T-helper 2 cell treated with Interferon-gamma antibody and Interleukin-4, amounts not matched to agents 5 μg/mL and 100 μg/mL, for 36 hours (primary cell): ENCODE measurements around the gene COL4A2.

ENCODE experiments used
- DNase-seq: peaks from one replicate; pipeline ENCODE4 v3.0.0; 2021; ENCODE audit warnings: low spot score
- H3K27ac Mint-ChIP-seq: one replicate; pipeline ENCODE4 v1.8.0; 2021; ENCODE audit warnings: mild to moderate bottlenecking, mixed read lengths
- H3K27me3 Mint-ChIP-seq: one replicate; pipeline ENCODE4 v1.8.0; 2021; ENCODE audit warnings: low read depth, mixed read lengths
- H3K36me3 Mint-ChIP-seq: one replicate; pipeline ENCODE4 v1.8.0; 2021; ENCODE audit warnings: low read depth, mixed read lengths
- H3K4me1 Mint-ChIP-seq: one replicate; pipeline ENCODE4 v1.8.0; 2021; ENCODE audit warnings: low read depth, mixed read lengths
- H3K4me3 Mint-ChIP-seq: one replicate; pipeline ENCODE4 v1.8.0; 2022; ENCODE audit warnings: mild to moderate bottlenecking, moderate library complexity, mixed read lengths
- H3K9me3 Mint-ChIP-seq: one replicate; pipeline ENCODE4 v1.8.0; 2021; ENCODE audit warnings: mixed read lengths

COL4A2 gene

DNA sequence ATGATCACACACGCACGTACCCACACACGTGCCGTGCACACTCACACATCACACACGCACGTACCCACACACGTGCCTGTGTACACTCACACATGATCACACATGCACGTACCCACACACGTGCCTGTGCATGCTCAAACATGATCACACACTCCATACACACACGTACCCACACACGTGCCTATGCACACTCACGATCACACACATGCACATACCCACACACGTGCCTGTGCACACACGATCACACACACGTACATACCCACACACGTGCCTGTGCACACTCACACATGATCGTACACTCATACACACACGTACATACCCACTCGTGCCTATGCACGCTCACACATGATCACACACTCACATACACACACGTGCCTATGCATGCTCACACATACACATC lies 167.6 kb downstream of the COL4A2 start:
- Mint-ChIP-seq H3K4me1 (no peaks in the 10 kb centered on the region), H3K9me3 (no peaks in the 10 kb centered on the region), H3K36me3 (no peaks in the 10 kb centered on the region), H3K27me3 (peaks cover 11% of the 10 kb centered on the region), H3K27ac (no peak overlapping the region), H3K4me3 (no peak overlapping the region)
- no peak for DNase-seq

DNA sequence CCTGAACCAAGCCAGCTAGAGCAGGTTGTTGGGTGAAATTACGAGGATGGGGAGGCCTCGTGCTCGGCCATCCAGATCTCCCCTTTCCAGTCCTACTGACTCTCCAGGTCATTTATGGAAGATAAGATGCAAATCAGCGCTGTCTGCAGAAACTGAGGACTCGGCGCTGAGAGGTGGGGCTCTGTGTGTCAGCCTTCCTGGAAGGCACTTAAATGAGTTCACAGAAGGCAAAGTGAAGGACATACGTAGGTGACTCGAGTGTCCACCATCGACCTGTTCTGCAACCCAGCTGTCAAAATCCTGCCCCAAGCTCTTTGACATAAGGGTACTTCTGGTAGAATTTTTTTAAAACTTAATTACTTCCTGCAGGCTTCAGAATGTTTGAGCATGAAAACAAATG lies 168.0 kb downstream of the COL4A2 start:
- H3K4me3 Mint-ChIP-seq, result no peak overlapping the region
- H3K4me1 Mint-ChIP-seq, result no peaks in the 10 kb centered on the region
- H3K27me3 Mint-ChIP-seq, result peaks cover 11% of the 10 kb centered on the region
- no peak for DNase-seq
- H3K27ac Mint-ChIP-seq, result no peak overlapping the region
- H3K9me3 Mint-ChIP-seq, result no peaks in the 10 kb centered on the region
- no peaks in the 10 kb centered on the region for H3K36me3 Mint-ChIP-seq

DNA sequence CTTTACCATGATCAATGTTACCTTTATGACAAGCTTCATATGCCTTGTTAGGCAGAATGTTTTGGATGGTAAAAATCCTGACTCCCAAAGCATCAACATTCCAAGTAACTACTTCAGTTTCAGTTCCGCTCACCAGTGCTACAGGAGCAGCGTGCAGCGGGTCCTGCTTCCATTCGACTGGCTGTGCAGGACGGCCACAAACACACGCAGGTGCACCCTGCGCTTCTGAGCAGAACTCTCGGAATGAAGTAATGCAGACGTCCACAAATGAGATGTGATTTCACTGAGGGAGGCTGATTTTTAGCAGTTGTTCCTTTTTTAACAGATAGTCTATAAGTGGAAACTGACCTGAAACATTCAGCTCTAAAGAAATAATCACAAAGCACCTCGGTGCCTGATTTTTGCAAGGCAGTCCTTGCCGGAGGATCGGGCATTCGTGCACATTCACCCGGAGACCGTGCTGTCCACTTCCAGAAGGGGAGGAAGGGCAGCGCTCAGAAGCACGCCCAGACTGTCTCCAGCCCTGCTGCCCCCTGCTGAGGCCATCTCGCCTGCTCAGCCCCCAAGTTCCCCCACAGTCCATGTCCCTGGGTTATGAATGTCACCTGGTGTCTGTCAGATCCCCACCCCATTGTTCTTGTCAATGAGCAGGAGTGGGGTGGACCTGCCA lies 168.6 kb downstream of the COL4A2 start:
- Mint-ChIP-seq H3K36me3 (no peaks in the 10 kb centered on the region), H3K4me3 (no peak overlapping the region), H3K27me3 (peaks cover 9% of the 10 kb centered on the region), H3K9me3 (no peaks in the 10 kb centered on the region), H3K27ac (no peak overlapping the region), H3K4me1 (no peaks in the 10 kb centered on the region)
- no peak for DNase-seq

DNA sequence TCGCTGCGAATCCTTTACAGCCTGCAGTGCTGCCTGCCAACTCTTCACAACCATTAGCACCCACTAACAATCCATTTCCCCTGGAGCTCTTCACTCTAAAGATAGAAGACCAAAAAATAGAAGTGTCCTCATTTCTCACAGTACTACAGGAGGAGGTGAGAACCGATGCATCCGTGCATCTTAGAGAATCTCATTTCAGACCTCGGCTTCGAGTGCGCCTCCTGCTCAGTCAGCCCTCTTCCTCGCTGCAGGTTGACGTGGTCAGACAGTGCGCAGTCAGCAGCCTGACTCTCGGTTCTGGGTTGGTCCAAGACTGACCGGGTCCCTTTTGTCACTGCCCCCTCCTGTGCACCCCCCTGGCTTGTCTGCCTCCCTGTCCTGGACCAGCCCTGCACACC lies 169.1 kb downstream of the COL4A2 start:
- Mint-ChIP-seq H3K9me3 (no peaks in the 10 kb centered on the region), H3K36me3 (no peaks in the 10 kb centered on the region), H3K4me1 (no peaks in the 10 kb centered on the region), H3K27me3 (peaks cover 4% of the 10 kb centered on the region), H3K27ac (no peak overlapping the region), H3K4me3 (no peak overlapping the region)
- DNase-seq, result no peak

DNA sequence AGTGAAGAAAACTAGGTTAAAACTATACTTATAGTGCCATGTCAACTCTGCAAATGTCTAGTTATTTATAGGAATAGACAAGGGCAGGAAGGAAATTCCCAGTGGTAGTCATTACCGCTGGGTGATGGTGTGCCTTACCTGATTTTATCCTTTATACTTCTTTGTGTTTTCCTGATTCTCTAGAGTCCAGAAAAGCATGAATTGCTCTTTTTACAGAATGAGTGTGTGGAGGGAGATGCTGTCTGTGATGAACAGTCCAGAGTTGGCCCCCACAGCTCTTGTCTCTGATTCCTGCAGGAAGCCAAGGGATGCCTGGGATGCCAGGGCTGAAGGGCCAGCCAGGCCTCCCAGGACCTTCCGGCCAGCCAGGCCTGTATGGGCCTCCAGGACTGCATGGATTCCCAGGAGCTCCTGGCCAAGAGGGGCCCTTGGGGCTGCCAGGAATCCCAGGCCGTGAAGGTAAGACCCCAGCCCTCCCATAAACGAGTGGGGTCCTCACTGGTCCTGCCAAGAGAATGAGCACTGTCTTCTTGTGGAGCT lies 170.7 kb downstream of the COL4A2 start:
- Mint-ChIP-seq H3K27me3 (peaks cover 2% of the 10 kb centered on the region), H3K4me1 (no peaks in the 10 kb centered on the region), H3K4me3 (no peak overlapping the region)

DNA sequence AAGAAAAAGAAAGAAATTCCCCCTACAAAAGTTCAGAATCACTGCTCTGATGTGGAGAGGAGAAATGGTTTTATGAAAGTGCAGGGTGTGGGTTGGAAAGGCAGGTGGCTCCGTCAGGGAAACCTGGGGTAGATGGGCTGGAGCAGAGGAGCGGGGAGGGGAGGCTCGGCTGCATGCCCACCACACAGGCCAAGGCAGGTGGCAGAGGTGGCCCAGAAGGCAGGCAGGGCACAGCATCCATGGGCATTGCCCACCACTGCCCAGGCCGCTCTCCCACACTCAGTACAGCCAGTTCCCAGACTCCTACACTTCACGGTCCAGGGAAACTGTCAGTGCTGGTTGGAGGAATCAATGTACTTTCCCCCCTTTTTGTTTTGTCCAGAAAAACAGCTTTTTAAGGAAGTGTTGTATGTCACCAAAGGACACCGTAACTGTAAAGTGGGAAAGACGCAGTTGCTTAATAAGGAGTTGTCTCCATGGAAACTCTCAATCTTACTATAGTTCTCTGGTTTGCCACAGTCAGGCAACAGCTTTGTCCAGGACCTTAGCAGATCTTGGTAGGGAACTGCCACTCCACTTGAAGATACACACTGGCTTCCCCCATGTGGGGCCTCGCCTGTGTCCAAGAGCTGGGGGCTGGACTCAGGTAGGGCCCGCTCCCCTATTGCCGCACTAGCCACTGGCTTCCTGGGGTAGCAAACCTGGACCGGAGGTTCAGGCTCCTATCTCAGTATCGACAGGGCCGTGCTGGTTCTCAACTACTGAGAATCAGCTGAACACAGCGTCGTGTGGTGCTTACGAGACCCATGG lies 171.5 kb downstream of the COL4A2 start:
- Mint-ChIP-seq H3K4me3 (no peak overlapping the region), H3K9me3 (no peaks in the 10 kb centered on the region), H3K27me3 (peaks cover 2% of the 10 kb centered on the region), H3K27ac (no peak overlapping the region), H3K36me3 (no peaks in the 10 kb centered on the region), H3K4me1 (no peaks in the 10 kb centered on the region)
- no peak for DNase-seq

More for the DNA sequence above, 170.7 kb downstream of the COL4A2 start:
- H3K27ac Mint-ChIP-seq, result no peak overlapping the region
- H3K36me3 Mint-ChIP-seq, result no peaks in the 10 kb centered on the region
- H3K9me3 Mint-ChIP-seq, result no peaks in the 10 kb centered on the region
- DNase-seq, result no peak

DNA sequence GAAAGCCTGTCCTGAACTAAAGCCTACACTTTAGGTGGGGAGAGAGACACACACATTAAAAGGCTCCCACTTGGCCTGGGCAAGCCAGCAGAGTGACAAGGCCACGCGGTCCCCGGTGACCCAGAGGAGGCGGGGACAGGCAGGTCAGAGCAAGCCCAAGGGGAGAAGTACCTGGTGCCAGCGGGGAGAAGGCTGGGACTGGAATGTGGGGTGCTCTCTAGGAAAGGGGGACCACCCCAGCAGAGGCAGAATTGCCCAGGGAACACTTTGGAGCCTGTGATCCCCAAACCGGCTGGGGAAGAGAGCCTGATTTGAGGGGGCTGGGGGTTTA lies 172.1 kb downstream of the COL4A2 start:
- H3K4me3 Mint-ChIP-seq, result no peak overlapping the region
- H3K36me3 Mint-ChIP-seq, result no peaks in the 10 kb centered on the region
- H3K27me3 Mint-ChIP-seq, result peaks cover 2% of the 10 kb centered on the region
- H3K4me1 Mint-ChIP-seq, result no peaks in the 10 kb centered on the region
- H3K27ac Mint-ChIP-seq, result no peak overlapping the region
- no peak for DNase-seq
- no peaks in the 10 kb centered on the region for H3K9me3 Mint-ChIP-seq

DNA sequence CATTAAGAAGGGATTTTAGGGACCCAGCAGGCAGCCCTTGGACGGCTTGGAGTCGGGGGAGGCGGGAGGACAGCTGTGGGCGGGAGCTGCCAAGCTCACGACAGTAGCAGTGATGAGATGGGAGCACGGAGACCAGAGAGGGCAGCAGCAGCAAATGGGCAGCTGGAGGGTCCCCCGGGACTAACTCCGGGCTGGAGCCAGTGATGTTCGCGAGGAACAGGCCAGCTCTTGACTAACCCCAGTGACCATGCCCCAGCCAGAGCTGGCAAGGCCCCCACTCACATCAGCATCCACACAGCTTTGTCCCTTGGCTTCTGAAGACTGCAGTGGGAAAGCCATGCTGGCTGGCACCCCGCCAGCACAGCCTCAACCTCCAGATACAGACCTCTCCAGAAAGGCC lies 172.6 kb downstream of the COL4A2 start:
- no peaks in the 10 kb centered on the region for H3K4me1 Mint-ChIP-seq
- no peak overlapping the region for H3K27ac Mint-ChIP-seq
- no peaks in the 10 kb centered on the region for H3K9me3 Mint-ChIP-seq
- peaks cover 2% of the 10 kb centered on the region for H3K27me3 Mint-ChIP-seq
- no peak overlapping the region for H3K4me3 Mint-ChIP-seq
- no peak for DNase-seq
- H3K36me3 Mint-ChIP-seq, result no peaks in the 10 kb centered on the region

DNA sequence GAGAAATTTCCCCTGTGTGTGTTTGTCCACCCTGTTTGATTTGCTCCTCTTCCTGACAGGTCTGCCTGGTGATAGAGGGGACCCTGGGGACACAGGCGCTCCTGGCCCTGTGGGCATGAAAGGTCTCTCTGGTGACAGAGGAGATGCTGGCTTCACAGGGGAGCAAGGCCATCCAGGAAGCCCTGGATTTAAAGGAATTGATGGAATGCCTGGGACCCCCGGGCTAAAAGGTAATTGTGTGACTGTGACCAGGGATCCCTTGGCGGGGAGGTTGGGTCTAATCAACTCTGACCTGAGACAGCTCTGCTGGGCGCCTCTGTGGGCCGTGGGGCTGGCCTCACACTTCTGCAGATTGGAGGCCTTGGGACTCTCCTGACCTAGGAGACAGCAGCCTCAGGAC lies 173.1 kb downstream of the COL4A2 start:
- Mint-ChIP-seq H3K9me3 (no peaks in the 10 kb centered on the region), H3K27ac (no peak overlapping the region), H3K36me3 (no peaks in the 10 kb centered on the region), H3K27me3 (peaks cover 2% of the 10 kb centered on the region), H3K4me1 (no peaks in the 10 kb centered on the region), H3K4me3 (no peak overlapping the region)
- no peak for DNase-seq

DNA sequence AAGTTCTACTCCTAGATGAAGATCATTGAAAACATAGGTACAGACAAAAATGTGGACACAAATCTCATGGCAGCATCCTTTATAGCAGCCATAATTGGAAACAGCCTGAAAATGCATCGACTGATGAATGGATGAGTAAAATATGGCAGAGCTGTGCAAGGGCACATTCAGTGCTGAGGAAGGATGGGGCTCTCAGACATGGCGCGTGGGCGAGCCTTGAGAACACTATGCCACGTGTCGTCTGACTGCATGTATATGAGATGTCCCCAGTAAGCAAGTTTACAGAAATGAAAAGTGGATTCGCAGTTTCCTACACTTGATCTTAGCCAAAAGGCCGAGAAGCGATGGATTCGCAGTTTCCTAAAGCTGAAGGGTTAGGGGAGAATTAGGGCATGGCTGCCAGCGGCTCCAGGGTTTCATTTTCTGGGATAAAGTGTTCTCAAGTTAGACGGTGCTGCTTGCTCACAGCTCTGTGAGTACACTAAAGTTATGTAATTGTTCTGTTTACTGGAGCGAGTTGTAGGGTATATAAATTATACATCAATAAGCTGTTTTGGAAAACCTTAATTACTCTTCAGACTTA lies 176.4 kb downstream of the COL4A2 start:
- Mint-ChIP-seq H3K9me3 (no peaks in the 10 kb centered on the region), H3K27ac (no peak overlapping the region), H3K27me3 (no peaks in the 10 kb centered on the region), H3K4me3 (no peak overlapping the region), H3K36me3 (no peaks in the 10 kb centered on the region), H3K4me1 (no peaks in the 10 kb centered on the region)
- no peak for DNase-seq

DNA sequence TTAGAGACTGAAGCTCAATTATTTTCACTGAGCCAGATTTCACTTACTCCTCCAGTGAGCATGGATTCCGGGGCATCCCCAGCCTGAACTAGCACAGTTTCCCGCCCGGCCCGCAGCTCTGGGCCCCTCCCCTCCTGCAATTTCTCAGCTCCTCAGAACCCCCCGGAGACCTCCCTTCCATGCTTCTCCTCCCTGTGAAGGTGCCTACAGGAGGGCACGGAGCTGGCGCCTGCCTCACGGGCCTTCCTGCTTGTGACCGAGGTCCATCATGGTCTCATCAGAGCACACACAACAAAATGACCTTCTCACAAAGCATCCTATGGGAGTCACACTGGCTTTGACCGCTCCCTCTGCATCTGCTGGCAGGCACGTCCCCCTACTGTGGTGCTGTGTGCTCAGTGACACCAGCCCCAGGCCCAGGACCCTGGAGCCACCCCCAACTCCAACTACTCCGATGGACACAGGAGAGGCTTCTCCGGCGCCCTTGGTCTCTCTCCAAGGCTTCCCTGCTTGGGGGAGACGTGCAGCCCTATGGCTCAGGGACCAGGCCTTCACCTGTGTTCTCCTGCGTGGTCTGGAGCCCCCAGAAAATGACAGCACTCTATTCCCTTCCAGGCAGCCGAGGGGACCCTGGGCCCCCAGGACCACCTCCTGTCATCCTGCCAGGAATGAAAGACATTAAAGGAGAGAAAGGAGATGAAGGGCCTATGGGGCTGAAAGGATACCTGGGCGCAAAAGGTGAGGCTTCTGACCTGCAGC lies 177.4 kb downstream of the COL4A2 start:
- Mint-ChIP-seq H3K36me3 (no peaks in the 10 kb centered on the region), H3K27me3 (no peaks in the 10 kb centered on the region), H3K27ac (no peak overlapping the region), H3K4me3 (no peak overlapping the region), H3K4me1 (no peaks in the 10 kb centered on the region), H3K9me3 (no peaks in the 10 kb centered on the region)
- DNase-seq, result no peak

DNA sequence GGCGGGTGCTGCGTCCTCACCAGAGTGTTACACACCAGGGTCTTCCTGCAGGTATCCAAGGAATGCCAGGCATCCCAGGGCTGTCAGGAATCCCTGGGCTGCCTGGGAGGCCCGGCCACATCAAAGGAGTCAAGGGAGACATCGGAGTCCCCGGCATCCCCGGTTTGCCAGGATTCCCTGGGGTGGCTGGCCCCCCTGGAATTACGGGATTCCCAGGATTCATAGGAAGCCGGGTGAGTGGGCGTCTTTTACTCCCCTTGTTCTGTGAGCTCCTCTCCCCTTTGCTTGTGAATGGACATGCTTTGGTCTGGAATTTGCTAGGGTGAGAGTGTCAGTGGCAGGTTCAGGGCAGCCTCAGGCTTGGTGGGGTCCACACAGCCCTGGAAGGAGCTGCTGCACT lies 178.5 kb downstream of the COL4A2 start:
- no peaks in the 10 kb centered on the region for H3K4me1 Mint-ChIP-seq
- H3K36me3 Mint-ChIP-seq, result no peaks in the 10 kb centered on the region
- DNase-seq, result no peak
- no peaks in the 10 kb centered on the region for H3K9me3 Mint-ChIP-seq
- H3K4me3 Mint-ChIP-seq, result no peak overlapping the region
- H3K27ac Mint-ChIP-seq, result no peak overlapping the region
- no peaks in the 10 kb centered on the region for H3K27me3 Mint-ChIP-seq

DNA sequence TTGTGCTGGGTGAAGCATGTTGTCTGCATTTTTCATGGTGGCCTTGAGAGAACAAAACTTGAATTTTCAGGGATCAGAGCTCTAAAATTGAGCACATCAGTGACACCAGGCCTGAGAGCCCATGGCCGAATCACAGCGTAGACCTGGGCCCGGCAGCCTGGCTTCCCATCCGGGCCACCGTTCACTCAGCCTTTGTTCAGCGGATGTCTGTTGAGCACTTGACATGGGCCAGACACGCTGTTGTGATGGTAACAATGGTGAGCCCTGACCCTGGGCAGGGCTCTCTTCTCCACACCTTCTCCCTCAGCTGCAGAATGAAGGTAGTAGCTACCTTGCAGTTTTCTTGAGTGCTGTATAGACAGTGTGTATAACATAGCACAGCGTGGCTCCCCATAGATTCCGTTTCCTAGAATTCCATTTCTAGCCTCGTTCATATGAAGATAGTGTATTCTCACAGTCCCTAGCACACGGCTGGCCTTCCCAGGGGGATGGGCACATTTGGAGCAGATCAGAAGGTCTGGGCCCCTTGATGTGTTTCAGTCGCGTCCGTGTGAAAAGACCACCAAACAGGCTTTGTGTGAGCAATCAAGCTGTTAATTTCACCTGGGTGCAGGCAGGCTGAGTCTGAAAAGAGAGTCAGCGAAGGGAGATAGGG lies 179.1 kb downstream of the COL4A2 start:
- Mint-ChIP-seq H3K9me3 (no peaks in the 10 kb centered on the region), H3K27ac (no peak overlapping the region), H3K27me3 (no peaks in the 10 kb centered on the region), H3K4me1 (no peaks in the 10 kb centered on the region), H3K4me3 (no peak overlapping the region), H3K36me3 (no peaks in the 10 kb centered on the region)
- no peak for DNase-seq
